Vagina (tissue), 2 donors: Measurements from ENCODE around the gene GPR82. TPM values are rescaled to one million over a fixed set of nuclear protein-coding genes. Genes with fewer than 3 reads are reported as not detected.

Experiments used
- DNase-seq, 2 donors: peaks; one replicate each; pipeline ENCODE4 v3.0.0-alpha.2; 2017; ENCODE audit errors: extremely low spot score in 2 of 2
- H3K27ac ChIP-seq: fragments of 200-600 bp; sonication (generic); one replicate; pipeline ENCODE4 v1.5.1; 2019
- H3K27me3 ChIP-seq: fragments of 200-600 bp; sonication (generic); one replicate; pipeline ENCODE4 v1.5.1; 2019
- H3K36me3 ChIP-seq, 2 donors: fragments of 200-600 bp; sonication (generic); one replicate each; pipeline ENCODE4 v1.5.1; 2017 to 2019
- H3K4me1 ChIP-seq: fragments of 200-600 bp; sonication (generic); one replicate; pipeline ENCODE4 v1.5.1; 2019
- H3K4me3 ChIP-seq, 2 donors: fragments of 200-600 bp; sonication (generic); 1 replicate in 1 of 2; 2 replicates in 1 of 2; pipeline ENCODE4 v1.5.1; 2016 to 2019
- H3K9me3 ChIP-seq: fragments of 200-600 bp; sonication (generic); one replicate; pipeline ENCODE4 v1.5.1; 2019
- POLR2A ChIP-seq, 2 donors: fragments of 450-650 bp; IDR thresholded peaks; one replicate each; pipeline ENCODE4 v1.6.1; 2017; ENCODE audit warnings: antibody characterized with exemption in 2 of 2, mild to moderate bottlenecking in 2 of 2, moderate library complexity in 2 of 2
- POLR2AphosphoS5 ChIP-seq, 2 donors: sonication (generic); formaldehyde crosslinking; IDR thresholded peaks; one replicate each; pipeline ENCODE4 v1.9.0; 2017; ENCODE audit warnings: antibody characterized with exemption in 2 of 2, mild to moderate bottlenecking in 2 of 2, low read depth in 1 of 2; ENCODE audit not compliant: insufficient read depth in 1 of 2
- intact Hi-C: fragments of 100-400 bp; cut with DNase I; formaldehyde crosslinking; loops from one replicate; pipeline ENCODE4 v1.15.1; 2023
- total RNA-seq: library from RNA; depleted of rRNA; stranded (reverse); fragments of >200 nt; gene quantifications from one replicate; pipeline ENCODE4 v1.2.3, GENCODE V29; 2016
- TF ChIP-seq, protein P1 (sequence below), 3 experiments: fragments of 450-650 bp in 2 of 3; fragments of 200-600 bp in 1 of 3; sonication (generic) in 1 of 3; IDR thresholded peaks; one replicate each; pipeline ENCODE4 v1.5.1; 2017 to 2019; ENCODE audit warnings: antibody characterized with exemption in 3 of 3, mild to moderate bottlenecking in 2 of 3, moderate library complexity in 2 of 3

Gene GPR82
- total RNA-seq, 1 donor from 2014 or later = not detected

DNA sequence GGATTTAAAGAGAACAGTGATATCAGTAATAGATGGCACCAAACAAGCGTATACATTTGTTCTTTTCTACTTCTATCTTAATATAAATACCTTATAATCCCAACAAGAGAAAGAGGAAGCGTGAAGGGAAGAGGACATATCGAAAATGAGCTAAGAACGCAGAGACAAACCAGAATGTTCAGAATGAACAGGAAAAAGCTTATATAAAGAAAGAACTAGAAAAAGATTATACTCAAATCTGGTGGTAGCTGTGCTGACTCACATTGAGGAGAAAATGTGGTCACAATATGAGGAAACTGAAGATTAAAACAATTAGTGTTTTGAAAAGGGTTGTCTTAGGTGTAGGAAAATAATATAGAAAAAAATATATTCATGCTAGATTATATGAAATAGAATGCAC lies 37.2 kb upstream of the GPR82 start:
- Histone ChIP-seq H3K36me3 (no peaks in the 10 kb centered on the region), H3K9me3 (no peaks in the 10 kb centered on the region), H3K4me3 (no peak overlapping the region), H3K4me1 (no peaks in the 10 kb centered on the region), H3K27ac (no peak overlapping the region), H3K27me3 (no peaks in the 10 kb centered on the region)
- no peak for DNase-seq
- intact Hi-C loops = no loop called here
- TF ChIP-seq, protein P1, sequence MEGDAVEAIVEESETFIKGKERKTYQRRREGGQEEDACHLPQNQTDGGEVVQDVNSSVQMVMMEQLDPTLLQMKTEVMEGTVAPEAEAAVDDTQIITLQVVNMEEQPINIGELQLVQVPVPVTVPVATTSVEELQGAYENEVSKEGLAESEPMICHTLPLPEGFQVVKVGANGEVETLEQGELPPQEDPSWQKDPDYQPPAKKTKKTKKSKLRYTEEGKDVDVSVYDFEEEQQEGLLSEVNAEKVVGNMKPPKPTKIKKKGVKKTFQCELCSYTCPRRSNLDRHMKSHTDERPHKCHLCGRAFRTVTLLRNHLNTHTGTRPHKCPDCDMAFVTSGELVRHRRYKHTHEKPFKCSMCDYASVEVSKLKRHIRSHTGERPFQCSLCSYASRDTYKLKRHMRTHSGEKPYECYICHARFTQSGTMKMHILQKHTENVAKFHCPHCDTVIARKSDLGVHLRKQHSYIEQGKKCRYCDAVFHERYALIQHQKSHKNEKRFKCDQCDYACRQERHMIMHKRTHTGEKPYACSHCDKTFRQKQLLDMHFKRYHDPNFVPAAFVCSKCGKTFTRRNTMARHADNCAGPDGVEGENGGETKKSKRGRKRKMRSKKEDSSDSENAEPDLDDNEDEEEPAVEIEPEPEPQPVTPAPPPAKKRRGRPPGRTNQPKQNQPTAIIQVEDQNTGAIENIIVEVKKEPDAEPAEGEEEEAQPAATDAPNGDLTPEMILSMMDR (IDR thresholded peaks at IDR 0.05) = no peak
- TF ChIP-seq POLR2AphosphoS5 (IDR thresholded peaks at IDR 0.05; ENCODE audit: insufficient read depth in 1 of 2, low read depth in 1 of 2) = no peak
- TF ChIP-seq POLR2A (IDR thresholded peaks at IDR 0.05) = no peak

DNA sequence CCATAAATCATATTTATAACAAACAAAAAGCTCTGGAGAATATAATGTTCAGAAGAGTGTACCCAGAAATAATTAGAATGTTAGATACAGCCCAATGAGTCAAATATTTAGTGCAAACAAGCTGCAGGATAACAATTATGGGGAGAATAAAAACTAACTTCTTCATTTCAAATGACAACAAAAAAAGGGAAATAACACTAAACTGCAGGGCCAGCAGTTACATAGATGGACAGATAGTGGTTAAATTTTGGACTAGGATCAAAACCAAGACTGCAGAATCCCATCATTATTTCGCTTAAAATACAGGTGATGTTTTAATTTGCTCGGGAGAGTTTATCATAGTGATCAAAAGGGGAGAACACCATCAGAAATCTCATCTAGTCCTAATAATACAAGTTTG lies 35.8 kb upstream of the GPR82 start:
- no peaks in the 10 kb centered on the region for H3K36me3 ChIP-seq
- H3K9me3 ChIP-seq = no peaks in the 10 kb centered on the region
- no peak overlapping the region for H3K4me3 ChIP-seq
- intact Hi-C loops = no loop called here
- H3K27me3 ChIP-seq = no peaks in the 10 kb centered on the region
- no peak for DNase-seq
- no peak overlapping the region for H3K27ac ChIP-seq
- H3K4me1 ChIP-seq = no peaks in the 10 kb centered on the region
- no peak for TF ChIP-seq POLR2AphosphoS5 (IDR thresholded peaks at IDR 0.05; ENCODE audit: insufficient read depth in 1 of 2, low read depth in 1 of 2)
- TF ChIP-seq, protein P1 (IDR thresholded peaks at IDR 0.05) = no peak

DNA sequence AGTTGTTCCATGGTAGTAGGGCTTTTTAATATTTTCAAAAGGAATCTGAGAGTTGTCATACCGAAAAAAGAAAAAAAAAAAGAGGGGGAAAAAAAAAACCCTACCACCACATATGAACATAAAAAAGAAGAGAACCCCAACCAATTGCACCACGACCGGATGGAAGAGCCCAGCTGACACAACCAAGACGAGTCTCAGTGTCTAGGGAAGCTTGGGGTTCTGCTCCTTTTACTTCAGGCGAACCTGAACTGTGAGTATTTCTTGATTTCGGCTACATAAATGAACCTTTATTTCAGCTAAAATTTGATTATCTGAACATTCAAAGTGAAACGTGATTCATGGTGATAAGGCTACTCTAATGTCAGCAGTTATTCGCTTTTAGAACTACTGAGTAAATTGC lies 35.1 kb upstream of the GPR82 start, which contains the start of gene GPR34:
Gene GPR34, plus strand, starts transcription at position 139 of the 400 bp plus-strand sequence. CDS start 6,661 bp downstream, outside the sequence.
- intact Hi-C loops = no loop called here
- Histone ChIP-seq H3K36me3 (no peaks in the 10 kb centered on the region), H3K27ac (no peak within 1 kb of the TSS), H3K9me3 (no peaks in the 10 kb centered on the region), H3K27me3 (no peaks in the 10 kb centered on the region), H3K4me1 (no peaks in the 10 kb centered on the region), H3K4me3 (no peak within 1 kb of the TSS)
- TF ChIP-seq, protein P1 (IDR thresholded peaks at IDR 0.05) = no peak
- TF ChIP-seq POLR2AphosphoS5 (IDR thresholded peaks at IDR 0.05; ENCODE audit: insufficient read depth in 1 of 2, low read depth in 1 of 2) = no peak
- TF ChIP-seq POLR2A (IDR thresholded peaks at IDR 0.05) = no peak
- no peak for DNase-seq

DNA sequence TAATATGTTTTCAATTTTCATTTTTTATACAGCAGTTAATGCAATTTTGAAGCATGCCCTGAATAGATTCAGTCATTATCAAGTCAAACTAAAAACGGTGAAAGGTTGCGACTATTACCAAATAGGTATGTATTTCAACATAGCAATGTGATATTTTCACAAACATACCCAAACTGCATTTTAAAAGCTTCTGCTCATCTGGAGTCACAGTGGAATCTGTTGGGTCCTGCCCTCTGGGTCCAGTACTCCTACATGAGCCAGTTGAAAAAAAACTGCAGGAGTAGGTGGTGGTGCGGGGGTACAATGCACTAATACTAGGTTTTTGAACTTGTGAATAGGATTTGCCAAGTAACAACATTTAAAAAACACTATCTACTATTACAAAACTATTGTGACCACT lies 34.3 kb upstream of the GPR82 start:
- Histone ChIP-seq H3K27ac (no peak overlapping the region), H3K9me3 (no peaks in the 10 kb centered on the region), H3K4me3 (no peak overlapping the region), H3K4me1 (no peaks in the 10 kb centered on the region), H3K27me3 (no peaks in the 10 kb centered on the region), H3K36me3 (no peaks in the 10 kb centered on the region)
- intact Hi-C loops = no loop called here
- no peak for DNase-seq
- TF ChIP-seq POLR2AphosphoS5 (IDR thresholded peaks at IDR 0.05; ENCODE audit: insufficient read depth in 1 of 2, low read depth in 1 of 2) (no peak), POLR2A (IDR thresholded peaks at IDR 0.05) (no peak)
- TF ChIP-seq, protein P1 (IDR thresholded peaks at IDR 0.05) = no peak

DNA sequence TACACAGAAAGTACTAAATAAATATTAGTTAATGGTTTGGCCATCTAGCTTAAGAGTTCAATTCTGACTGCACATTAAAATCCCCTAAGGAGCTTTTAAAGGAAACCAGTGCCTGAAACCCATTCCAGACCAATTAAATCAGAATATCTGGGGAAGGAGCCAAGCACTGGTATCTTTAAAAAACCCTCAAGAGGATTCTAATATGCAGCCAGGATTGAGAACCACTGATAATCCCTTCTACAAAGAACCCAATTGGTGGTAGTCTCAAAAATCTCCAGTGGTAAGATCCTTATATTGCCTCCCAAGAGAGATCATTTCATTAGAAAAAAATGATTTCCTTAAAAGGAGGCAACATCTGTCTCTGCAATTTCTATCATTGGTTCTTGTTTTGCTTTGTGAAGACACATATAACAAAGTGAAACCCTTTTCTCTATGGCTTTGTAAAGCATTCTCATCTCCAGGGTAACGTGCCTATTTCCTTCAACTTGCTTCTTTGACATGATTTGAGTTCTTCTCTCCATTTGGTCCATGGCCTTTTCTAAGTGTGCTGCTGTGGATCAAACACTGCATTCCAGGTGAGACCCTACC lies 31.7 kb upstream of the GPR82 start:
- DNase-seq = no peak
- H3K27ac ChIP-seq = no peak overlapping the region
- H3K27me3 ChIP-seq = no peaks in the 10 kb centered on the region
- H3K4me3 ChIP-seq = no peak overlapping the region
- no peak for TF ChIP-seq POLR2AphosphoS5 (IDR thresholded peaks at IDR 0.05; ENCODE audit: insufficient read depth in 1 of 2, low read depth in 1 of 2)
- TF ChIP-seq, protein P1 (IDR thresholded peaks at IDR 0.05) = no peak
- no peak for TF ChIP-seq POLR2A (IDR thresholded peaks at IDR 0.05)
- intact Hi-C loops = no loop called here
- H3K9me3 ChIP-seq = no peaks in the 10 kb centered on the region
- no peaks in the 10 kb centered on the region for H3K4me1 ChIP-seq
- H3K36me3 ChIP-seq = no peaks in the 10 kb centered on the region
